ENCODE results near the gene KRTAP1-5.

DNA sequence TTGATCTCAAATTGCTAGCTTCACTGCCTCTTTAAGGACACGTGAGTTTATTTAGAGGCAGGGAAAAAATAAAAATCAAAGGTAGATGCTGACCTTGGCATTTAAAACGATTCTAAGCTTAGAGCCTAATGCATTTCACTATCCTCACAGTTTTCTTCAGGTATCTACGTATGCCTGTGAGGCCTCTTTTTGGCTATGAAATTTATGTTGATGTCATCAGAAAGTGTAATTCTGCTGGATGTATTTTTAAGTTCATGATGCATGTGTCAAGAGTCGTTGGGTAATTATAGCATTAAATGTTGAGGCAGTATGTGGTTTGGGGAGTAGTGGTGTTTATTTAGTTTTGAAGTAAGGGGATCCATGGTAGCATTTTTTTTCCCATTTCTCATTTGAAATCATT, 23.1 kb downstream of the KRTAP1-5 start:
- TF ChIP-seq, protein P1, sequence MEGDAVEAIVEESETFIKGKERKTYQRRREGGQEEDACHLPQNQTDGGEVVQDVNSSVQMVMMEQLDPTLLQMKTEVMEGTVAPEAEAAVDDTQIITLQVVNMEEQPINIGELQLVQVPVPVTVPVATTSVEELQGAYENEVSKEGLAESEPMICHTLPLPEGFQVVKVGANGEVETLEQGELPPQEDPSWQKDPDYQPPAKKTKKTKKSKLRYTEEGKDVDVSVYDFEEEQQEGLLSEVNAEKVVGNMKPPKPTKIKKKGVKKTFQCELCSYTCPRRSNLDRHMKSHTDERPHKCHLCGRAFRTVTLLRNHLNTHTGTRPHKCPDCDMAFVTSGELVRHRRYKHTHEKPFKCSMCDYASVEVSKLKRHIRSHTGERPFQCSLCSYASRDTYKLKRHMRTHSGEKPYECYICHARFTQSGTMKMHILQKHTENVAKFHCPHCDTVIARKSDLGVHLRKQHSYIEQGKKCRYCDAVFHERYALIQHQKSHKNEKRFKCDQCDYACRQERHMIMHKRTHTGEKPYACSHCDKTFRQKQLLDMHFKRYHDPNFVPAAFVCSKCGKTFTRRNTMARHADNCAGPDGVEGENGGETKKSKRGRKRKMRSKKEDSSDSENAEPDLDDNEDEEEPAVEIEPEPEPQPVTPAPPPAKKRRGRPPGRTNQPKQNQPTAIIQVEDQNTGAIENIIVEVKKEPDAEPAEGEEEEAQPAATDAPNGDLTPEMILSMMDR (IDR thresholded peaks at IDR 0.05), result no peak
- no peak for TF ChIP-seq POLR2A (IDR thresholded peaks at IDR 0.05)

All from body of pancreas (tissue), 4 donors.